GM12801 (cell line): ENCODE results near the gene FGG.

Experiments
- TF ChIP-seq, protein P1 (sequence below): IDR thresholded peaks from one replicate; pipeline ENCODE4 v1.5.1; 2011; ENCODE audit warnings: control low read depth; ENCODE audit not compliant: insufficient read length; ENCODE audit errors: extremely low read depth

Gene FGG

DNA sequence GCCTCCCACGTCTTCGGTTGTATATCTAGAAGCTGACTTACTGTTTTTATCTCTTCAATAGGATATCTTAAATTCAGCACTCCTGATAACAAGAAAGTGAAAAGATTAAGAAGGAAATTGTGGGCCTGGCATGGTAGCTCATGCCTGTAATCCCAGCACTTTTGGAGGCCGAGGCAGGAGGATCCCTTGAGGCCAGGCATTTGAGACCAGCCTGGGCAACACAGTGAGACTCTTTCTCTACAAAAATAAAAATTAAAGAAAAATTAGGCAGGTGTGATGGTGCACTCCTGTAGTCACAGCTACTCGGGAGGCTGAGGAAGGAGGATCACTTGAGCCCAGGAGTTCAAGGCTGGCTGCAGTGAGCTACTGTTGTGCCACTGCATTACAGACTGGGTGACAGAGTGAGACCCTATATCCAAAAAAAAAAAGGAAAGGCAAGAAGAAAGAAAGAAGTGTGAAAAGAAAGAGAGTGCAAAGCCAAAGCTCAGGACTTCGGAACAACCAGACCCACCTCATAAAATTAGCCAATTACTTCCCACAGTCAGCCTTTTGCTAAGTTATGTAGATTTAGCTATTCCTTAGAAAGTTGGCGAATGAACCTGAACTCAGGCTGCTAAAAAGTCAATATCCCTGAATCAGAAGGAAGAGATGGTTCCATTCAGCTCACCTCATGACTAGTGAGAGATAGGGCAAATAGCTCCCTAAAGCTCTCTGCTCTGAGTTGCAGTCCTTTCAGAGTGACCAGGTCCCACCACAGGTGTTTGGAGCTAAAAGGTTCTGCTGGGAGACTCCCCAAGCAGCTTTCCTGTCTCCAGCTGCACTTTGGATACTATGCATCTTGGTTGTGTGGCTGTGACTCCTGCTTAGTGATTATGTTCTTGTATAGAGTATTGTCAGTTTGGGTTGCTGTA, 9.2 kb downstream of the FGG start:
- TF ChIP-seq, protein P1, sequence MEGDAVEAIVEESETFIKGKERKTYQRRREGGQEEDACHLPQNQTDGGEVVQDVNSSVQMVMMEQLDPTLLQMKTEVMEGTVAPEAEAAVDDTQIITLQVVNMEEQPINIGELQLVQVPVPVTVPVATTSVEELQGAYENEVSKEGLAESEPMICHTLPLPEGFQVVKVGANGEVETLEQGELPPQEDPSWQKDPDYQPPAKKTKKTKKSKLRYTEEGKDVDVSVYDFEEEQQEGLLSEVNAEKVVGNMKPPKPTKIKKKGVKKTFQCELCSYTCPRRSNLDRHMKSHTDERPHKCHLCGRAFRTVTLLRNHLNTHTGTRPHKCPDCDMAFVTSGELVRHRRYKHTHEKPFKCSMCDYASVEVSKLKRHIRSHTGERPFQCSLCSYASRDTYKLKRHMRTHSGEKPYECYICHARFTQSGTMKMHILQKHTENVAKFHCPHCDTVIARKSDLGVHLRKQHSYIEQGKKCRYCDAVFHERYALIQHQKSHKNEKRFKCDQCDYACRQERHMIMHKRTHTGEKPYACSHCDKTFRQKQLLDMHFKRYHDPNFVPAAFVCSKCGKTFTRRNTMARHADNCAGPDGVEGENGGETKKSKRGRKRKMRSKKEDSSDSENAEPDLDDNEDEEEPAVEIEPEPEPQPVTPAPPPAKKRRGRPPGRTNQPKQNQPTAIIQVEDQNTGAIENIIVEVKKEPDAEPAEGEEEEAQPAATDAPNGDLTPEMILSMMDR = no peak

DNA sequence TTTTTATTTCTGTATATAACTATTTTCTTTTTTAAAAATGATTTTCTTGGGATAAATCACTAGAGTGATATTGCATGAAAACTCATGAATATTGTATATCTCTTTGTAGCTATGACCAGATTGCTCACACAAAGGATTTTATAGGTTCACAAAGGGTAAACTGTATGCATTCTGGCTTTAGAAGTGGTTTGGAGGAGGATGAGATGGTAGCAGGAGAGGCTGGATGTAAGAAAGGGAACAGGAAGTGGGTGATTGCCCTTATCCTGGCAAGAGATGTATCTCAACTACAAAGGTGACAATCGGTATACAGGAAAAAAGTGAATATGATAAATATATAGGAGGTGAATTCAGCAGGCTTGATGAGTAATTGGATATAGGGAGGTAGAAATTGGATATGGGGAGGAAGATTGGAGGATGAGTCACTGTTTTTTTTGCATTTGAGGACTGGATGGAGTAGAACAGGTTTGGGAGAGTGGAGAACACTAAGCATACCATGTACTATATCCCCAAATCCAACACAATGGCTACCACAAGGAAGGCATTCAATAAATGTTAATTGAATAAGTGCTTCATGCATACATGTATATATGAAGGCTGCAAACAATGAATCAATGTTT, 9.9 kb downstream of the FGG start:
- TF ChIP-seq, protein P1 = no peak

DNA sequence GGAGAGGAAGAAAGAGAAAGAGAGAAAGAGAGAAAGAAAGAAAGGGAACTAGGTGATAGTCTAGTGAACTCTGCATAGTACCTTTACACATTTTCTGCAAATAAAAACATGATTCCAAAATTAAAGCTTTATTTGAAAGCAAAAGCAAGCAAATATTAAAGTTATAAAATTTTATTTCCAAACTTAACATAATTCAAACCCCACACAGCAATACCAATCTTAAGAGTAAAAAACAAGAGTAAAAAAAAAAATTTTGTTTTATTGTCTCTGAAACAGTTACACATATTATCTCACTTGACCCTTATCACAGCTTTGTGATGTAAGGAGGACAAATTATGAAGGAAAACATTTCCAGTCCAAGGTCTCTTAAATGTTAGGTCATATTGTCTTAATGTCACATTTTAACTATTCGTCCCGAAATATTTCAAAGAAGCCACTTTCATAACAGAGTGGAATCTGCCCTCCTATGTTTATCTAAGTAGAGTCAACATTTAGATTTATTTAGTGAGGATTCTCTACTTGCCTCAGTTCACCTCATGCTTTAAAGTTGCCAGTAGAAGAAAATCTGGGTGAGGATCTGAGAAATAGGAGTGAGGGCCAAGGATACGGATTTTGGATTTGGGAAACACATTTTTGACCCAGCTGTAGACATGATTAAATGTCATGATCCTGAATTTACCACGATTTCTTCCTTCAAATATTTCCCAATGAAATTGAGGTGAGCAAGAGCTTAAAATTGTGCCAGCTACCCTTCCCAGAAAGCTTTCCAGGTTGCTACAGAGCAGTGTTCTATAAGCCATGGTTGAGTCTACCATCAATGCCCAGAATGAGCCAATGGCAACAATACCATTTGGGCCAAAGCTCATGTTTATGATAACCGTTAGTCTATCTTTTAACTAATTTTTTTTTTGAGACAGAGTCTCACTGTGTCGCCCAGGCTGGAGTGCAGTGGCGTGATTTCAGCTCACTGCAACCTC, 14.4 kb downstream of the FGG start:
- TF ChIP-seq, protein P1 = no peak

- TF ChIP-seq, protein P1 = no peak
Measured at GRCh38 chr4:154595807-154596206, 16.6 kb downstream of the FGG start.

DNA sequence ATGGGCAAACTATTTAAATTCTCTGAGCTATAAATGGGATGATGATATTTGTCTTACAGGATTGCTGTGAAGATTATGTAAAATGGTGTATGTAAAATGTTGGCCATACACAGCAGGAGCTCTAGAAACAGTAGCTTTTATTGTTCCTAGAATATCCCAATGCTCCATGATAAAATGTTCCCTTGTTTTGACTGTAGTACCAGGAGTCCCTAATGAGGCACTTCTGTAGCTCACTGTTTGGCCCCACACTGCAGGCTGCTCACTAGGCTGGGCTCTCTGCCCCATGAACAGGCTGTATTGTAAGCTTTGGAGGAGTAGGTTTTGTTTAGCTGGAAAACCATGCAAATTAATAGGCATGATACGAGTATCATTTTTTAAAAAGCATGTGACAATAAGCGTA, 18.6 kb downstream of the FGG start:
- TF ChIP-seq, protein P1 = no peak

DNA sequence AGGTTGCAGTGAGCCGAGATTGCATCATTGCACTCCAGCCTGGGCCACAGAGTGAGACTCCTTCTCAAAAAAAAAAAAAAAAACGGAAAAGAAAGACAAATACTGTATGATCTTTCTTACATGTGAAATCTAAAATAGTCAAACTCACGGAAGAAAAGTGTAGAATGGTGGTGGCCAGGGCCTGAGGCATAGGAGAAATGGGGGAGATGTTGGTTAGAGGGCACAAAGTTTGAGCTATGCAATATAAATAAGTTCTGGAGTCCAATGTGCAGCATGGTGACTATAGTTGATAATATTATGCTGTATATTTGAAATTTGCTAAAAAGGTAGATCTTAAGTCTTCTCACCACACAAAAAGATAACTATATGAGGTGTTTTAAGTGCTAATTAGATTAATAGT, 20.6 kb downstream of the FGG start:
- TF ChIP-seq, protein P1 = no peak

- TF ChIP-seq, protein P1 = no peak
Measured at GRCh38 chr4:154590329-154591006, 22.0 kb downstream of the FGG start, which contains the start of gene FGA. FGA (minus strand) TSS chr4:154590742; CDS start chr4:154590687, 55 bp downstream.
